ENCODE results near the gene TMEM237. TPM values are rescaled to one million over a fixed set of nuclear protein-coding genes. Genes with fewer than 3 reads are reported as not detected.

Gene TMEM237, protein sequence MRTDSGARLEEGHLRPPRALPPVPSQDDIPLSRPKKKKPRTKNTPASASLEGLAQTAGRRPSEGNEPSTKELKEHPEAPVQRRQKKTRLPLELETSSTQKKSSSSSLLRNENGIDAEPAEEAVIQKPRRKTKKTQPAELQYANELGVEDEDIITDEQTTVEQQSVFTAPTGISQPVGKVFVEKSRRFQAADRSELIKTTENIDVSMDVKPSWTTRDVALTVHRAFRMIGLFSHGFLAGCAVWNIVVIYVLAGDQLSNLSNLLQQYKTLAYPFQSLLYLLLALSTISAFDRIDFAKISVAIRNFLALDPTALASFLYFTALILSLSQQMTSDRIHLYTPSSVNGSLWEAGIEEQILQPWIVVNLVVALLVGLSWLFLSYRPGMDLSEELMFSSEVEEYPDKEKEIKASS
- 10.8 and 35.3 TPM in 2 replicates for total RNA-seq

DNA sequence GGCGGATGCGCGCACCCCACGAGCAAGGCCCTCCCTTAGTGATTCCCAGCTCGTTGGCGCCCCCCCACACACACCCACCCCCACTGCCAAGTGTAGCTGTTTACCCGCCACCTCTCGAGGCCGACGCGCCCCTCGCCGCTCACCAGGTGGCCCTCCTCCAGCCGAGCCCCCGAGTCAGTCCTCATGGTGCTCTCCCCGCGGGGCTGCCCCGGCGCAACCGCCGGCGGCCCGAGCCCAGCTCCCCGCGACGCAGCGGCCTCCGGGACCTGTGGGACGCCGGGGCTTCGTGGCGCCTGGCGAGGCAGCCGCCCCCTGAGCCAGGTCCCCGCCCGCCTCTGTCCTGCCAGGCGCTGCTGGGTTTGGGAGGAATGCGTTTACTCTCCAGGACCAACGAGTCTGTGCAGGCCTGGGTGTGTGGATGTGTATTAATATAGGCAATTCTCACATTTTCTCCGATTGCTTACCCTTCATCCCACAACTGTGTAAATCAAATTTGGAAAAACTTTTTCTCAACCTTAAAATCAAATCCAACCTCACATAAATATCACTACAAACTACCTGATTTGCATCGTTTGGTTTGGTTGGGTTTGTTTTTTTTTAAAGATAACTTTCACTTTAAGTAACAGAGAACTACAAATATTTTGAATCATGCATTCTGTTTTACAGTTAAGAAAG, at the start of gene TMEM237:
TSS of gene TMEM237 (minus strand) at position 288 of the 675 bp plus-strand sequence. CDS start at position 185, 103 bp downstream.

Other genes starting within 250 kb of the TMEM237 start
- 21.0 and 25.0 TPM in 2 replicates for gene TRAK2, start 192.0 kb downstream of the TMEM237 start, total RNA-seq
- gene STRADB, start 191.8 kb downstream of the TMEM237 start, total RNA-seq = 26.1 and 39.3 TPM in 2 replicates
- 4.3 TPM in 1 of 2 replicates, not detected in the other for gene MPP4, start 55.1 kb upstream of the TMEM237 start, total RNA-seq
- 12.6 and 13.6 TPM in 2 replicates for gene ALS2, start 137.4 kb upstream of the TMEM237 start, total RNA-seq
- gene CDK15, start 163.0 kb upstream of the TMEM237 start, total RNA-seq = 0.24 and 0.91 TPM in 2 replicates